Measurements from ENCODE around the gene APH1B.

APH1B gene

DNA sequence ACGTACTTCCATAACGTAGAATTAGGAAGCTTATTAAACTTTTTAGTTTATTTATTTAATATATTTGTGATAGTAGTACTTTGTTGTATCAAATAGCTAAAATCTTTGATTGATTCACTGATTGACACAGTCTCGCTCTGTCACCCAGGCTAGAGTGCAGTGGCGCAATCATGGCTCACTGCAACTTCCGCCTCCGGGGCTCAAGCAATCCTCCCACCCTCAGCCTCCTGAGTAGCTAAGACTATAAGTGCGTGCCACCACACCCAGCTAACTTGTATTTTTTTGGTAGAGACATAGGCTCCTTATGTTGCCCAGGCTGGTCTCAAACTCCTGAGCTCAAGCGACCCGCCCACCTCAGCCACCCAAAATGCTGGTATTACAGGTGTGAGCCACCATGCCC is 5.7 kb downstream of the APH1B start:
- no peak for DNase-seq (ENCODE audit: insufficient read length, low spot score)
- no peak for FAIRE-seq
- TF ChIP-seq, protein P1, sequence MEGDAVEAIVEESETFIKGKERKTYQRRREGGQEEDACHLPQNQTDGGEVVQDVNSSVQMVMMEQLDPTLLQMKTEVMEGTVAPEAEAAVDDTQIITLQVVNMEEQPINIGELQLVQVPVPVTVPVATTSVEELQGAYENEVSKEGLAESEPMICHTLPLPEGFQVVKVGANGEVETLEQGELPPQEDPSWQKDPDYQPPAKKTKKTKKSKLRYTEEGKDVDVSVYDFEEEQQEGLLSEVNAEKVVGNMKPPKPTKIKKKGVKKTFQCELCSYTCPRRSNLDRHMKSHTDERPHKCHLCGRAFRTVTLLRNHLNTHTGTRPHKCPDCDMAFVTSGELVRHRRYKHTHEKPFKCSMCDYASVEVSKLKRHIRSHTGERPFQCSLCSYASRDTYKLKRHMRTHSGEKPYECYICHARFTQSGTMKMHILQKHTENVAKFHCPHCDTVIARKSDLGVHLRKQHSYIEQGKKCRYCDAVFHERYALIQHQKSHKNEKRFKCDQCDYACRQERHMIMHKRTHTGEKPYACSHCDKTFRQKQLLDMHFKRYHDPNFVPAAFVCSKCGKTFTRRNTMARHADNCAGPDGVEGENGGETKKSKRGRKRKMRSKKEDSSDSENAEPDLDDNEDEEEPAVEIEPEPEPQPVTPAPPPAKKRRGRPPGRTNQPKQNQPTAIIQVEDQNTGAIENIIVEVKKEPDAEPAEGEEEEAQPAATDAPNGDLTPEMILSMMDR (IDR thresholded peaks at IDR 0.05; ENCODE audit: insufficient read depth, missing control alignments): no peak

DNA sequence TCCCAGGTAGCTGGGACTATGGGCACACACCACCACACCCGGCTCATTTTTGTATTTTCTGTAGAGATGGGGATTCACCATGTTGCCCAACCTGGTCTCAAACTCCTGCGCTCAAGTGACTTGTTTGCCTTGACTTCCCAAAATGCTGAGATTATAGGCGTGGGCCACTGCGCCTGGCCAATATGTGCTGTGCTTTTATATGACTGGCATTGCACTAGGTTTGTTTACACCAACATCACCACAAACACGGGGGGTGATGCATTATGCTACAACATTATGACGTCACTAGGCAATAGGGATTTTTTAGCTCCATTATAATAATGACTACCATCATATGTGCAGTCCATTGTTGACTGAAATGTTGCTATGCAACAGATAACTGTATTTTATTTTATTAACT is 6.9 kb downstream of the APH1B start:
- no peak for DNase-seq (ENCODE audit: insufficient read length, low spot score)
- FAIRE-seq: no peak
- TF ChIP-seq, protein P1 (IDR thresholded peaks at IDR 0.05; ENCODE audit: insufficient read depth, missing control alignments): no peak

DNA sequence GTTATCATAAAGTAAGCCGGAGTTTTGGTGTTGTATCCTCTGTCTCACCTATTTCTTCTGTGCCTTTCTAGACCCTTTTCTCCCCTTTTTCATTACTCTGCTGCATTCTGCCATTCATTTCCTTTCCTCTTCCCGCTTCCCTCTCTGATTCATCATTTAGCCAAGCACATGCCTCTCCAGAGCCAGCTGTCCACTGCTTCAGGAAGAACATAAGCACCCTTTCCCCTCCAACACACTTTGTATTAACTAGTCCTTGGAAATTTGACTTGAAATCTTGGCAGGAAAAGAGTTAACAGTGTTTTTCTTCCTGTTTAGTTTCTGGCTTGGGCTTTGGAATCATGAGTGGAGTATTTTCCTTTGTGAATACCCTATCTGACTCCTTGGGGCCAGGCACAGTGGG is 9.7 kb downstream of the APH1B start:
- TF ChIP-seq, protein P1 (IDR thresholded peaks at IDR 0.05; ENCODE audit: insufficient read depth, missing control alignments): no peak
- DNase-seq (ENCODE audit: insufficient read length, low spot score): no peak
- no peak for FAIRE-seq

DNA sequence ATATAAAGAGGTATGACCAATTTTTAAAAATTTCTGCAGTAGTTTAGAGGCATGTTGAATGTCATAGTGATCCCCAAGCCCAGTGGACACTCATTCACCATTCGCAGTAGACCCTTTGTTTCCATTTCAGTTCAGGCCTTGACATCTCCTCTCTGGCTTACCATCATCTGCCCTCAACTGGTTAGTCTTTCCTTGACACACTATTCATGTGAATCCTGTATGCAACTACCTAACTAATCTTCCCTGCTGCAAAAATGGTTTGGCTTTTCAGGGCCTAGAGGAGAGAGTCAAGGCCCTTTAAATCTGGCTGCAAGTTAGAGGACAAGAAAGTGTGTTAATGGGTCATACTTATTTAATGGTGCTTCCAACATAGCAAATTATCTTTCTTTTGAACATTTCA is 10.9 kb downstream of the APH1B start:
- FAIRE-seq: no peak

DNA sequence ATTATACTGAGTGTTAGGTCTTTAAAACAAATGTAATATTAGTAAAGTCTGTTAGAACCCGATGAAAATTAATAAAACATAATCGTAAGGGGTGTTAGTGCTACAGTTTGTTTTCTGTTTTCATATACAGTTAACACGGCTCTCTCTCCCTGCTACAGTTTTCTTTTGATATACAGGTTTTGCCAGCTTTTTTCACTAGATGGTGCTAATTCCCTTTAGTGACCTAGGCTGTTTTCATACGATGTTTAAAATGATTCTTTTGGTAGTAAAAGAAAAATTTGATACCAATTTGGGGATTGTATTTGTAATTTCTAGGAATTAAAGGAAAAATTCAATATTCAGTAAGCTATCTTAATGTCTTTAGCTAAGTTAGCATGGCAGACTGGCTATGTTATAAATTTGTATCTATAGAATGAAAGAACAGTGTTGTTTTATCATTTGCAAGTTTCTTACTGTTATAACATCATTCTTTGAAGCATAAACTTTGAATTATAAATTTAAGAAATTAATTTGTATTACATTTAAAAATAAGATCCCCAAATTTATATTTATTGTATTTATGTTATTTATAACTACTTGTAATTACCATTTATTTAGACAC is 11.5 kb downstream of the APH1B start:
- TF ChIP-seq, protein P1 (IDR thresholded peaks at IDR 0.05; ENCODE audit: insufficient read depth, missing control alignments): peak; percentile 75
- peak; percentile 41 for FAIRE-seq
- DNase-seq (ENCODE audit: insufficient read length, low spot score): no peak

More for the DNA sequence above, 10.9 kb downstream of the APH1B start:
- TF ChIP-seq, protein P1 (IDR thresholded peaks at IDR 0.05; ENCODE audit: insufficient read depth, missing control alignments): no peak
- no peak for DNase-seq (ENCODE audit: insufficient read length, low spot score)

DNA sequence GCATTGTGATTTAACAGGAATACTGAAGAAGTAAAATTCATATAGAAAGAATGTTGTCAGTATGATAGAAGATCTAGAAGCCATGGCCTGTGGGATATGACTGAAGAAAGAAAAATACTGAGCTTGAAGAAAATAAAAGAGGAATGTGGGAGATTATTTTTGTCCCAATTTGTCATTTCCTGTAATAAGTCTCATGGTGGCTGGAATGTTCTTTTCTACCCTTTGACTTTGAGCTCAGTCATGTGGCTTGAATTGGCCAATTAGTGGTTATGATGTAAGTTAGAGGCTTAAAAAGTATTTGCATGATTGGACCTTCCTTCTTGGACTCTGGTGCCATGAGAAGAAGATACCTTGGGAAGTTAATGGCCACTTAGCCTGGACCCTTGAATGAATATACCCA is 14.1 kb downstream of the APH1B start:
- no peak for FAIRE-seq
- no peak for DNase-seq (ENCODE audit: insufficient read length, low spot score)
- TF ChIP-seq, protein P1 (IDR thresholded peaks at IDR 0.05; ENCODE audit: insufficient read depth, missing control alignments): no peak

DNA sequence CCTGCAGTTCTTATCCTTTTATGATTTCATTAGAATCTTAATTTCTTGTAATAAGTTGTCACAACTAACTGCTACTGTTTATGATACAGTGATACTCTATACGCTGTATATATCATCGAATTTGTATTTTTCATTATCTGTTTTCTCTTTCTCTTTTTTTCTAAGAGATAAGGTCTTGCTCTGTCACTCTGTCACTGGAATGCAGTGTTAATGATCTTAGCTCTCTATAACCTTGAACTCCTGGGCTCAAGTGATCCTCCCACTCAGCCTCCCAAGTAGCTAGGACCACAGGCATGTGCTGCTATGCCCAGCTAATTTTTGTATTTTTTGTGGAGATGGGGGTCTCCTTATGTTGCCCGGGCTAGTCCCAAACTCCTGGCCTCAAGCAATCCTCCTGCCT is 14.8 kb downstream of the APH1B start:
- FAIRE-seq: no peak
- TF ChIP-seq, protein P1 (IDR thresholded peaks at IDR 0.05; ENCODE audit: insufficient read depth, missing control alignments): no peak
- DNase-seq (ENCODE audit: insufficient read length, low spot score): no peak

Data from D721Med (cell line).